ENCODE results near the gene DDX54. TPM values are rescaled to one million over a fixed set of nuclear protein-coding genes. Genes with fewer than 3 reads are reported as not detected.

DDX54 gene
- total RNA-seq, 1 donor from 2014 or later = 36.9 TPM

DNA sequence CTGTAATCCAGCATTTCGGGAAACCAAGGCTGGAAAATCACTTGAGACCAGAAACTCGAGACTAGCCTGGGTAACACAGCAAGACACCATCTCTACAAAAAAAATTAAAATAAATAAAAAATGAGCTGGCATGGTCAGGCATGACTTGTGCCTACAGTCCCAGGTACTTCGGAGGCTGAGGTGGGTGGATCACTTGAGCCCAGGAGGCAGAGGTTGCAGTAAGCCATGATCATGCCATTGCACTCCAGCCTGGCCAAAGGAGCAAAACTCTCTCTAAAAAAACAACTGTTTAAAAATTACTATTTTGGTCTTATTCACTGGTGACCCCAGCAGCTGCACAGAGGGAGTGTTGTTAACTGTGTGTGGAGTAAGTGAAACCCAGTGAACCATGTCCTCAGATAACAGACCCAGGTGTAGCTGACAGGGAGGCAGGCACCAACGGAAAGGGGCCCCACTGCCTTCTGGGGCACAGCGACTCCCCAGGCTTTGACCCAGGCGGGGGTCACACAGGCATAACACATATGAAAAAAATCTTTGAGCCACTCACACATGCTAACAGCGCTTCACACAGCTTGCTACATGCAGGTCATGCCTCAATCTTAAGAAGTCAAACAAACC is 12.1 kb downstream of the DDX54 start:
- no peak overlapping the region for H3K4me3 ChIP-seq
- no peaks in the 10 kb centered on the region for H3K4me1 ChIP-seq
- H3K27ac ChIP-seq = no peak overlapping the region
- H3K27ac Mint-ChIP-seq = no peak overlapping the region
- peaks cover 6% of the 10 kb centered on the region for H3F3A ChIP-seq (ENCODE audit: low read depth)
- H3K27me3 Mint-ChIP-seq (ENCODE audit: insufficient read depth, low read depth) = peaks cover 2% of the 10 kb centered on the region
- peaks cover 6% of the 10 kb centered on the region for H3K36me3 ChIP-seq
- no peaks in the 10 kb centered on the region for H3K9me3 Mint-ChIP-seq
- no peak overlapping the region for H3K4me3 Mint-ChIP-seq
- no peaks in the 10 kb centered on the region for H3K79me2 ChIP-seq (ENCODE audit: low read depth)
- H3K36me3 Mint-ChIP-seq = peaks cover 40% of the 10 kb centered on the region
- no peak overlapping the region for H3K9ac ChIP-seq
- no peaks in the 10 kb centered on the region for H3K27me3 ChIP-seq
- no peak for DNase-seq (ENCODE audit: low spot score)
- H3K4me1 Mint-ChIP-seq = no peaks in the 10 kb centered on the region
- H3K9me3 ChIP-seq (ENCODE audit: low read depth) = no peaks in the 10 kb centered on the region
- no peak overlapping the region for H2AFZ ChIP-seq (replicated peaks)
- H3K4me2 ChIP-seq = no peak overlapping the region
- TF ChIP-seq CTCF (IDR thresholded peaks at IDR 0.05) (no peak), EZH2phosphoT487 (IDR thresholded peaks at IDR 0.05) (no peak), EZH2 (IDR thresholded peaks at IDR 0.05) (no peak)
- H4K20me1 ChIP-seq (ENCODE audit: low read depth) = peaks cover 7% of the 10 kb centered on the region

- H3F3A ChIP-seq (ENCODE audit: low read depth) = peaks cover 6% of the 10 kb centered on the region
- no peak overlapping the region for H3K4me3 ChIP-seq
- H3K9ac ChIP-seq = no peak overlapping the region
- H3K4me2 ChIP-seq = no peak overlapping the region
- Mint-ChIP-seq H3K9me3 (no peaks in the 10 kb centered on the region), H3K4me1 (no peaks in the 10 kb centered on the region), H3K36me3 (peaks cover 30% of the 10 kb centered on the region), H3K27me3 (ENCODE audit: insufficient read depth, low read depth) (peaks cover 2% of the 10 kb centered on the region), H3K4me3 (no peak overlapping the region), H3K27ac (no peak overlapping the region)
- H2AFZ ChIP-seq (replicated peaks) = no peak overlapping the region
- no peaks in the 10 kb centered on the region for H3K4me1 ChIP-seq
- no peak overlapping the region for H3K27ac ChIP-seq
- TF ChIP-seq CTCF (IDR thresholded peaks at IDR 0.05) = no peak
- TF ChIP-seq EZH2phosphoT487 (IDR thresholded peaks at IDR 0.05) = no peak
- no peak for TF ChIP-seq EZH2 (IDR thresholded peaks at IDR 0.05)
- H4K20me1 ChIP-seq (ENCODE audit: low read depth) = peaks cover 7% of the 10 kb centered on the region
- no peak for DNase-seq (ENCODE audit: low spot score)
- no peaks in the 10 kb centered on the region for H3K27me3 ChIP-seq
- H3K36me3 ChIP-seq = peaks cover 2% of the 10 kb centered on the region
- H3K9me3 ChIP-seq (ENCODE audit: low read depth) = no peaks in the 10 kb centered on the region
- no peaks in the 10 kb centered on the region for H3K79me2 ChIP-seq (ENCODE audit: low read depth)
These were observed 13.1 kb downstream of the DDX54 start for GRCh38 chr12:113172185-113172584.

- Histone ChIP-seq H3F3A (ENCODE audit: low read depth) (peaks cover 6% of the 10 kb centered on the region), H3K4me3 (no peak overlapping the region), H3K27ac (no peak overlapping the region), H3K36me3 (peaks cover 2% of the 10 kb centered on the region), H3K27me3 (no peaks in the 10 kb centered on the region), H3K9ac (no peak overlapping the region), H3K79me2 (ENCODE audit: low read depth) (no peaks in the 10 kb centered on the region), H3K9me3 (ENCODE audit: low read depth) (no peaks in the 10 kb centered on the region), H2AFZ (replicated peaks) (no peak overlapping the region), H4K20me1 (ENCODE audit: low read depth) (peaks cover 7% of the 10 kb centered on the region), H3K4me2 (no peak overlapping the region), H3K4me1 (no peaks in the 10 kb centered on the region)
- no peaks in the 10 kb centered on the region for H3K9me3 Mint-ChIP-seq
- H3K27me3 Mint-ChIP-seq (ENCODE audit: insufficient read depth, low read depth) = peaks cover 2% of the 10 kb centered on the region
- no peak overlapping the region for H3K27ac Mint-ChIP-seq
- no peak for DNase-seq (ENCODE audit: low spot score)
- TF ChIP-seq EZH2phosphoT487 (IDR thresholded peaks at IDR 0.05) = no peak
- no peak for TF ChIP-seq CTCF (IDR thresholded peaks at IDR 0.05)
- no peak for TF ChIP-seq EZH2 (IDR thresholded peaks at IDR 0.05)
- H3K36me3 Mint-ChIP-seq = peaks cover 24% of the 10 kb centered on the region
- H3K4me3 Mint-ChIP-seq = no peak overlapping the region
- no peaks in the 10 kb centered on the region for H3K4me1 Mint-ChIP-seq
These were observed 13.7 kb downstream of the DDX54 start for GRCh38 chr12:113171543-113171942.
